NCI-H2171 treated with DMSO at 0.1 percent for 48 hours (cell line): ENCODE data around the gene DDAH1.

Experiments used
- DNase-seq: peaks from one replicate; lab custom pipeline; 2025; lab: John Stamatoyannopoulos, UW

DDAH1 gene

DNA sequence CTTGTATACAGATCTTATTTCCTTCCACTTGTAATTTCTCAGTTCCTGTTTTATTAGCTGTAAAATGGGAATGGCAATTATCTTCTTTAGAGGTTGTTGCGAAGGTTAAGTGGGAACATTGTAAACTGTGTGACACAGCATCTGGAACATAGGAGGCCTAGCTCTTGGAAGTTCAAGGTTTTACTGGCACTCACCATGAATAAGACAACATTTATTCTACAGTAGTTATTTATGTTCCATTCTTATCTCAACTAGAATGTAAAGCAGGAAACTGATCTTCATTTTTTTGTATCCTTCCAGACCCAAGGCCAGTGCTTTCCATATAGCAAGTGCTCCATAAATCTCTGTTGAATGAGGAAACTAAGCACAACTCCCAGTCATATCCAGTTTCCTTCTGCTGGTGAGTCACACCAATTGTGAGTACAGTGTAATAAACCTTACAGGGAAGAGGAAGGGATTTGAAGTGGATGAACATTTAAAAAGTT is 189.9 kb downstream of the DDAH1 start:
- no peak for DNase-seq

DNA sequence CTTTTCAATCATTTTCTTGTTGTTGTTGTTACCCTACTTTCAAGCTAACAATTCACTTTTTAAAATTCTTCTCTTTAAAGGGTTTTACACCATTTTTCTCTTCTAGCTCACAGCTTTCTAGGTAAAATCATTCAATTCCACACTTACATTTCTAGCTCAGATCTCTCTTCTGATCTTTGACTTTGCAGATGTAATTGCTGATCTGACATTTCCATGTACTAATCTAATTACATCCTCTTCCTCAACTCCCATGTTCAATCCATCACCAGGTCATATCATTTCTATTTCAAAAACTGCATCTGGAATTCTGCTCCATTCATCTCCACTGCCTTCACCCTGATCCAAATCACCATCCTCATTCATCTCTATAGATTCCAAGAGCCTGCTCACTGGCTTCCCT is 191.6 kb downstream of the DDAH1 start:
- no peak for DNase-seq

DNA sequence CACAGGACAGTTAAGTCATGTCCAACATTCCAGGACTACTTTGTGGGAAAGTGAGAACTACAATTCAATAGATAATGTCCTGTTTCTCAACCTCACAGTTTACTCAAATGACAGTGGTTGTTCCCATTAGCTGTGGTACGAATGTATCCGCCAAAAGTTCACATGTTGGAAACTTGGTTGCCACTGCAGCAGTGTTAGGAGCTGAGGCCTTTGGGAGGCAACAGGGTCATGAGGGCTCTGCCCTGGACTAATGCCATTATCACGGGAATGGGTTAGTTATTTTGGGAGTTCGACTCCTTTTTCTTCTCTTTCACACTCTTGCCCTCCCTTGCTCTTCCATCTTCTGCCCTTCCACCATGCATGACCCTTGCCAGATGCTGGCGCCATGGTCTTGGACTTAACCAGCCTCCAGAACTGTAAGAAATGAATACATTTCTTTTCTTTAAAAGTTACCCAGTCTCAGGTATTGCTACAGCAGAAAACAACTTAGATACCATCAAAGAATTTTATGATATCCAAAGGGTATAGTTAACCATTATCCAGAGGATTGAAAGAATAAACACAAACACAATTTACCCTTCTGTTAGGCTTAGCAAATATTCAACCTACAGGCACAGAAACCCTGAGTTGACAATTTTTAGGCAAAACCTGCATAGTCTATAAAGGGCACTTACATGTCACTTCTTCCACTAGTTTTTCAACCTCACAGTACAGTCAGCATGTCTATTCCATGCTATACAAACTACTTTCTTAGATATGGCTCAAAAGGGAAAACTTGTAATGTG is 196.0 kb downstream of the DDAH1 start:
- no peak for DNase-seq
